Thyroid gland (tissue), 4 donors: Measurements from ENCODE around the gene SLC17A7. TPM values are rescaled to one million over a fixed set of nuclear protein-coding genes. Genes with fewer than 3 reads are reported as not detected.

Experiments used
- DNase-seq, 2 donors: peaks; one replicate each; pipeline ENCODE4 v3.0.0-alpha.2; 2019
- H3K27ac ChIP-seq, 3 donors: fragments of 200-600 bp; sonication (generic); 1 replicate in 2 of 3; 2 replicates in 1 of 3; pipeline ENCODE4 v1.5.1; 2016 to 2019; ENCODE audit warnings: mild to moderate bottlenecking in 1 of 3, moderate library complexity in 1 of 3
- H3K27me3 ChIP-seq: fragments of 200-600 bp; sonication (generic); one replicate; pipeline ENCODE4 v1.5.1; 2019
- H3K36me3 ChIP-seq, 2 donors: fragments of 200-600 bp; sonication (generic); one replicate each; pipeline ENCODE4 v1.5.1; 2016 to 2019
- H3K4me1 ChIP-seq, 2 donors: fragments of 200-600 bp; sonication (generic); one replicate each; pipeline ENCODE4 v1.5.1; 2017 to 2019
- H3K4me3 ChIP-seq, 3 donors: fragments of 200-600 bp; sonication (generic); replicated peaks in 1 of 3; 1 replicate in 2 of 3; 2 replicates in 1 of 3; pipeline ENCODE4 v1.5.1; 2016; ENCODE audit warnings: mild to moderate bottlenecking in 1 of 3
- H3K9me3 ChIP-seq: fragments of 200-600 bp; sonication (generic); one replicate; pipeline ENCODE4 v1.5.1; 2017
- POLR2A ChIP-seq, 2 donors: fragments of 450-650 bp; IDR thresholded peaks; one replicate each; pipeline ENCODE4 v1.6.1; 2017; ENCODE audit warnings: antibody characterized with exemption in 2 of 2, mild to moderate bottlenecking in 2 of 2, moderate library complexity in 1 of 2
- WGBS, 2 donors: methylation state at CpG; one replicate each; pipeline ENCODE4 v1.1.5; 2017; 5-methylcytosine and 5-hydroxymethylcytosine counted together
- intact Hi-C: fragments of 100-400 bp; cut with DNase I; formaldehyde crosslinking; loops from one replicate; pipeline ENCODE4 v1.15.1; 2023
- total RNA-seq, 4 donors: library from RNA; depleted of rRNA; stranded (reverse); fragments of >200 nt; gene quantifications; one replicate each; pipeline ENCODE4 v1.2.3, GENCODE V29; 2016
- TF ChIP-seq, protein P1 (sequence below), 6 experiments: fragments of 200-600 bp in 3 of 6; fragments of 450-650 bp in 3 of 6; sonication (generic) in 3 of 6; IDR thresholded peaks; one replicate each; pipeline ENCODE4 v1.5.1; 2016 to 2019; ENCODE audit warnings: antibody characterized with exemption in 6 of 6, mild to moderate bottlenecking in 2 of 6, inconsistent platforms in 1 of 6, moderate library complexity in 1 of 6

Gene SLC17A7
- total RNA-seq, 4 donors from 2014 or later, result 0.73 to 1.5 (median 1.3) TPM

GRCh38 chr19:49390929-49391359 is 50.4 kb downstream of the SLC17A7 start:
- no peaks in the 10 kb centered on the region for H3K4me1 ChIP-seq
- no peak overlapping the region for H3K4me3 ChIP-seq
- H3K9me3 ChIP-seq, result no peaks in the 10 kb centered on the region
- WGBS, 2 donors, result 70 to 71% methylated on average over 9 of the region's 9 CpGs
- no peak for TF ChIP-seq POLR2A (IDR thresholded peaks at IDR 0.05)
- TF ChIP-seq, protein P1, sequence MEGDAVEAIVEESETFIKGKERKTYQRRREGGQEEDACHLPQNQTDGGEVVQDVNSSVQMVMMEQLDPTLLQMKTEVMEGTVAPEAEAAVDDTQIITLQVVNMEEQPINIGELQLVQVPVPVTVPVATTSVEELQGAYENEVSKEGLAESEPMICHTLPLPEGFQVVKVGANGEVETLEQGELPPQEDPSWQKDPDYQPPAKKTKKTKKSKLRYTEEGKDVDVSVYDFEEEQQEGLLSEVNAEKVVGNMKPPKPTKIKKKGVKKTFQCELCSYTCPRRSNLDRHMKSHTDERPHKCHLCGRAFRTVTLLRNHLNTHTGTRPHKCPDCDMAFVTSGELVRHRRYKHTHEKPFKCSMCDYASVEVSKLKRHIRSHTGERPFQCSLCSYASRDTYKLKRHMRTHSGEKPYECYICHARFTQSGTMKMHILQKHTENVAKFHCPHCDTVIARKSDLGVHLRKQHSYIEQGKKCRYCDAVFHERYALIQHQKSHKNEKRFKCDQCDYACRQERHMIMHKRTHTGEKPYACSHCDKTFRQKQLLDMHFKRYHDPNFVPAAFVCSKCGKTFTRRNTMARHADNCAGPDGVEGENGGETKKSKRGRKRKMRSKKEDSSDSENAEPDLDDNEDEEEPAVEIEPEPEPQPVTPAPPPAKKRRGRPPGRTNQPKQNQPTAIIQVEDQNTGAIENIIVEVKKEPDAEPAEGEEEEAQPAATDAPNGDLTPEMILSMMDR (IDR thresholded peaks at IDR 0.05), result no peak
- no peak for DNase-seq
- H3K36me3 ChIP-seq, result no peaks in the 10 kb centered on the region
- no peaks in the 10 kb centered on the region for H3K27me3 ChIP-seq
- no peak overlapping the region for H3K27ac ChIP-seq
- intact Hi-C loops, result loop anchor here (5.0 kb wide), 1 partner anchor 156 kb away; no protein-coding TSS in a partner anchor

DNA sequence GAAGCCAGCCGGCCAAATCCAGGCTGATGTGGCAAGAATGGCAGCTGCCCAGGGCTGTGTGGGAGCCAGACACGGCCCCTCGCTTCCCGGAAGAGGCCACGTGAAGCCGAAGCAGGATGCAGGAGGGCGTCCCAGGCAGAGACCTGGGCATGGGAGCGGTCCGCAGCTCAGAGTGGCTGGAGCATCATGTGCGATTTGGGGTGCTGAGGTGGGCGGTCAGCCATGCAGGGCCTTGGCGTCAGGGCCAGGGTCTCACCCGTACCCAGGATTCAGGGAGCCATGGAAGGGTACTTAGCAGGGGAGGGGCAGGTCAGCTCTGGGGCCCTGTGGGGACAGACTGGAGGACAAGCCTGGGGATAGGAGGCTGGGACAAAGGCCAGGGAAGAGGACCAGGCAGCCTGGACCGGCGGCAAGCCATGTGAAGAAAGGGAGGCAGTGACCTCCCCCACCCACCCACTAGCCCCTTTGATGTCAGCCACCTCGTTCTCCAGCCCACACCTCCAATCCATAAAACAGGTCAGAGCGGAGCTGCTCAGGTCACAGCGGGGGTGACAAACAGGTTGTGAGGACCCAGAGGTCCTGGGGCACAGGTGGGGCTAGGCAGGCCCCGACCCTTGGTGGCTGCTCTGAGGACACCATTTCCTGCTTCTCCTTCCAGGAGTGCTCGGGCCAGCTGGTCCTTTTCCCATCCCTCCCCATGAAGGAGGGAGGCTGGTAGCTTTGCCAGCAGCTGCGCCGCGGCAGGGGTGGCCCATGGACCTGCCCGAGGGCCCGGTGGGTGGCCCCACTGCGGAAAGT is 51.0 kb downstream of the SLC17A7 start:
- Histone ChIP-seq H3K27ac (no peak overlapping the region), H3K36me3 (no peaks in the 10 kb centered on the region), H3K4me1 (no peaks in the 10 kb centered on the region), H3K9me3 (no peaks in the 10 kb centered on the region), H3K27me3 (no peaks in the 10 kb centered on the region), H3K4me3 (no peak overlapping the region)
- intact Hi-C loops, result loop anchor here (5.0 kb wide), 1 partner anchor 157 kb away; no protein-coding TSS in a partner anchor
- WGBS, 2 donors, result 69 to 77% methylated on average over 15 to 26 of the region's 26 CpGs
- no peak for DNase-seq
- no peak for TF ChIP-seq POLR2A (IDR thresholded peaks at IDR 0.05)

GRCh38 chr19:49389406-49389805 is 51.9 kb downstream of the SLC17A7 start:
- intact Hi-C loops, result no loop called here
- H3K36me3 ChIP-seq, result no peaks in the 10 kb centered on the region
- no peaks in the 10 kb centered on the region for H3K27me3 ChIP-seq
- no peaks in the 10 kb centered on the region for H3K4me1 ChIP-seq
- no peaks in the 10 kb centered on the region for H3K9me3 ChIP-seq
- no peak for TF ChIP-seq POLR2A (IDR thresholded peaks at IDR 0.05)
- TF ChIP-seq, protein P1 (IDR thresholded peaks at IDR 0.05), result no peak
- H3K4me3 ChIP-seq, result no peak overlapping the region
- DNase-seq, result no peak
- 95 to 97% methylated on average over 18 to 20 of the region's 20 CpGs for whole genome bisulfite sequencing, 2 donors
- H3K27ac ChIP-seq, result no peak overlapping the region

DNA sequence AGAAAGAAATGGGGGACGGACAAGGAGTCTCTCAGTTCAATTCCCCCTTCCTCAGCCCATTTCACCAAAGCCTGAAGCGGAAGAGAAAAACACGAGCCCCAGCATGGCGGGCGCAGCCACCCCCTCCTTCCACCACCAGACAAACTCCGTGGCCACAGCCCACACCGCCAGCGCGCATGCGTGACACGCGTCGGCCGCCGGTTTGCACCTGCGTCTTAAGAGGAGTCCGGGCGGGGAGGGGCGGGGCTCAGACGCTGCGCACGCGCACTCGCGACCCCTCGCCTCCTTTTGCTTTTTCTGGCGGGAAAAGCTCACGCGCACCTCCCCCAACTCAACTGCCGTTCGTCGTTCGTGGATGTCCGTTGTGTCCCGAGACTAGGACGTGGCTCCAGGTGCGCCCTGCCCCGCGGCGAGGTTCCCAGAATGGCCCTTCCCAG is 53.4 kb downstream of the SLC17A7 start, which contains the start of gene KASH5:
Gene KASH5 (plus strand): TSS at position 314 of the 437 bp plus-strand sequence. CDS start 2,635 bp downstream, outside the sequence.
- intact Hi-C loops, result no loop called here
- H3K4me3 ChIP-seq, result no peak within 1 kb of the TSS
- no peak within 1 kb of the TSS for H3K27ac ChIP-seq
- no peaks in the 10 kb centered on the region for H3K9me3 ChIP-seq
- no peak for TF ChIP-seq POLR2A (IDR thresholded peaks at IDR 0.05)
- TF ChIP-seq, protein P1 (IDR thresholded peaks at IDR 0.05), result no peak
- no peaks in the 10 kb centered on the region for H3K4me1 ChIP-seq
- no peaks in the 10 kb centered on the region for H3K27me3 ChIP-seq
- H3K36me3 ChIP-seq, result no peaks in the 10 kb centered on the region
- peak; percentile 68 to 83 for DNase-seq
- 44 to 55% methylated on average over 34 to 37 of the region's 40 CpGs for WGBS, 2 donors

GRCh38 chr19:49383599-49383998 is 57.7 kb downstream of the SLC17A7 start:
- no peaks in the 10 kb centered on the region for H3K4me1 ChIP-seq
- H3K27me3 ChIP-seq, result no peaks in the 10 kb centered on the region
- TF ChIP-seq, protein P1 (IDR thresholded peaks at IDR 0.05), result no peak
- TF ChIP-seq POLR2A (IDR thresholded peaks at IDR 0.05), result no peak
- no peaks in the 10 kb centered on the region for H3K9me3 ChIP-seq
- H3K4me3 ChIP-seq, result no peak overlapping the region
- no peak for DNase-seq
- intact Hi-C loops, result no loop called here
- no peaks in the 10 kb centered on the region for H3K36me3 ChIP-seq
- WGBS, 2 donors, result 57 to 90% methylated on average over 1 of the region's 1 CpG
- H3K27ac ChIP-seq, result no peak overlapping the region
